HL-60 (cell line): ENCODE data around the gene PTPRD.

ENCODE experiments used
- POLR2AphosphoS5 ChIP-seq: IDR thresholded peaks from 2 replicates; pipeline ENCODE4 v1.6.1; 2012; ENCODE audit warnings: low read depth
- SPI1 ChIP-seq: IDR thresholded peaks from 2 replicates; pipeline ENCODE4 v1.6.1; 2012; ENCODE audit warnings: low read depth, mild to moderate bottlenecking, borderline replicate concordance
- TF ChIP-seq, protein P1 (sequence below): IDR thresholded peaks from one replicate; pipeline ENCODE4 v1.5.1; 2011; ENCODE audit warnings: low read length, control low read depth, inconsistent platforms; ENCODE audit not compliant: insufficient read depth
- TF ChIP-seq, protein P2 (sequence below): IDR thresholded peaks from 2 replicates; pipeline ENCODE4 v1.6.1; 2012; ENCODE audit warnings: low read depth; ENCODE audit not compliant: insufficient replicate concordance

DNA sequence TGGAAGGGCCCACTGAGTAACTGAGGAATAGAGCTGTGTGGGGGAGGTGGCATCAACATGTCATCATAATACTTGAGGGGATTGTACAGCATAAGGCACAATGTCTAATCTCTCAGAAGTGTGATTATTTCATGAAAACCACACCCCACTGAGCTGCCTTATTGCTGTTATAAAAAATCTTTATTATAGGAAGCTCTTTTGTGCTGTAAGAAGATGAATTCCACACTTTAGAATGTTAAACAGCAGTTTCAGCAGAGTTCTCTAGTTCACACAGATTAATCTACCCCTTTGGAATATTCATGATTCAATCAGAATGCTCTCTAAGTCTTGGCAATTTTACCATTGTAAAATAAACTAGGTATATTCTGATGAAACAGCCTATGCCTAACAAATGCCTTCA lies 1389.6 kb downstream of the PTPRD start:
- TF ChIP-seq, protein P1, sequence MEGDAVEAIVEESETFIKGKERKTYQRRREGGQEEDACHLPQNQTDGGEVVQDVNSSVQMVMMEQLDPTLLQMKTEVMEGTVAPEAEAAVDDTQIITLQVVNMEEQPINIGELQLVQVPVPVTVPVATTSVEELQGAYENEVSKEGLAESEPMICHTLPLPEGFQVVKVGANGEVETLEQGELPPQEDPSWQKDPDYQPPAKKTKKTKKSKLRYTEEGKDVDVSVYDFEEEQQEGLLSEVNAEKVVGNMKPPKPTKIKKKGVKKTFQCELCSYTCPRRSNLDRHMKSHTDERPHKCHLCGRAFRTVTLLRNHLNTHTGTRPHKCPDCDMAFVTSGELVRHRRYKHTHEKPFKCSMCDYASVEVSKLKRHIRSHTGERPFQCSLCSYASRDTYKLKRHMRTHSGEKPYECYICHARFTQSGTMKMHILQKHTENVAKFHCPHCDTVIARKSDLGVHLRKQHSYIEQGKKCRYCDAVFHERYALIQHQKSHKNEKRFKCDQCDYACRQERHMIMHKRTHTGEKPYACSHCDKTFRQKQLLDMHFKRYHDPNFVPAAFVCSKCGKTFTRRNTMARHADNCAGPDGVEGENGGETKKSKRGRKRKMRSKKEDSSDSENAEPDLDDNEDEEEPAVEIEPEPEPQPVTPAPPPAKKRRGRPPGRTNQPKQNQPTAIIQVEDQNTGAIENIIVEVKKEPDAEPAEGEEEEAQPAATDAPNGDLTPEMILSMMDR, result no peak
- TF ChIP-seq SPI1 (no peak), POLR2AphosphoS5 (no peak)
- TF ChIP-seq, protein P2, sequence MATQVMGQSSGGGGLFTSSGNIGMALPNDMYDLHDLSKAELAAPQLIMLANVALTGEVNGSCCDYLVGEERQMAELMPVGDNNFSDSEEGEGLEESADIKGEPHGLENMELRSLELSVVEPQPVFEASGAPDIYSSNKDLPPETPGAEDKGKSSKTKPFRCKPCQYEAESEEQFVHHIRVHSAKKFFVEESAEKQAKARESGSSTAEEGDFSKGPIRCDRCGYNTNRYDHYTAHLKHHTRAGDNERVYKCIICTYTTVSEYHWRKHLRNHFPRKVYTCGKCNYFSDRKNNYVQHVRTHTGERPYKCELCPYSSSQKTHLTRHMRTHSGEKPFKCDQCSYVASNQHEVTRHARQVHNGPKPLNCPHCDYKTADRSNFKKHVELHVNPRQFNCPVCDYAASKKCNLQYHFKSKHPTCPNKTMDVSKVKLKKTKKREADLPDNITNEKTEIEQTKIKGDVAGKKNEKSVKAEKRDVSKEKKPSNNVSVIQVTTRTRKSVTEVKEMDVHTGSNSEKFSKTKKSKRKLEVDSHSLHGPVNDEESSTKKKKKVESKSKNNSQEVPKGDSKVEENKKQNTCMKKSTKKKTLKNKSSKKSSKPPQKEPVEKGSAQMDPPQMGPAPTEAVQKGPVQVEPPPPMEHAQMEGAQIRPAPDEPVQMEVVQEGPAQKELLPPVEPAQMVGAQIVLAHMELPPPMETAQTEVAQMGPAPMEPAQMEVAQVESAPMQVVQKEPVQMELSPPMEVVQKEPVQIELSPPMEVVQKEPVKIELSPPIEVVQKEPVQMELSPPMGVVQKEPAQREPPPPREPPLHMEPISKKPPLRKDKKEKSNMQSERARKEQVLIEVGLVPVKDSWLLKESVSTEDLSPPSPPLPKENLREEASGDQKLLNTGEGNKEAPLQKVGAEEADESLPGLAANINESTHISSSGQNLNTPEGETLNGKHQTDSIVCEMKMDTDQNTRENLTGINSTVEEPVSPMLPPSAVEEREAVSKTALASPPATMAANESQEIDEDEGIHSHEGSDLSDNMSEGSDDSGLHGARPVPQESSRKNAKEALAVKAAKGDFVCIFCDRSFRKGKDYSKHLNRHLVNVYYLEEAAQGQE, result no peak
